Upper lobe of right lung (tissue), 1 donor: Measurements from ENCODE around the gene NTNG1. TPM values are rescaled to one million over a fixed set of nuclear protein-coding genes. Genes with fewer than 3 reads are reported as not detected.

Experiments
- ATAC-seq: fragments of 200-7000 bp; cut with Tn5 transposase; one replicate; pipeline ENCODE4 v1.9.1; 2020; ENCODE audit warnings: mild to moderate bottlenecking, moderate library complexity
- DNase-seq: peaks from one replicate; pipeline ENCODE4 v3.0.0-alpha.2; 2020
- H3K27ac ChIP-seq: fragments of 200-600 bp; one replicate; pipeline ENCODE4 v1.8.0; 2022
- H3K27me3 ChIP-seq: fragments of 200-600 bp; one replicate; pipeline ENCODE4 v1.8.0; 2022; ENCODE audit warnings: mild to moderate bottlenecking
- H3K36me3 ChIP-seq: fragments of 200-600 bp; one replicate; pipeline ENCODE4 v1.8.0; 2022
- H3K4me1 ChIP-seq: fragments of 200-600 bp; one replicate; pipeline ENCODE4 v1.8.0; 2022
- H3K4me3 ChIP-seq: fragments of 200-600 bp; one replicate; pipeline ENCODE4 v1.8.0; 2022; ENCODE audit warnings: mild to moderate bottlenecking
- H3K9me3 ChIP-seq: fragments of 200-600 bp; one replicate; pipeline ENCODE4 v1.8.0; 2022
- CTCF ChIP-seq: fragments of 200-600 bp; IDR thresholded peaks from one replicate; pipeline ENCODE4 v1.8.0; 2022; ENCODE audit warnings: antibody characterized with exemption
- intact Hi-C: fragments of 100-400 bp; cut with DNase I; formaldehyde crosslinking; loops from one replicate; pipeline ENCODE4 v1.11.0; 2022
- total RNA-seq: library from RNA; stranded (reverse); fragmentation: NEBNext Ultra II Directional; extraction: Animal tissue kit (Norgen Biotek cat#: 25700); gene quantifications from one replicate; pipeline ENCODE4 v1.2.1, GENCODE V29; 2021
- donor health status: DM: no; HTN: yes; CAD: no; lungs with severe emphysema.

Gene NTNG1
- total RNA-seq, 1 donor from 2014 or later: 12.6 TPM

GRCh38 chr1:107172450-107173170 lies 31.8 kb downstream of the NTNG1 start:
- TF ChIP-seq CTCF: no peak
- Histone ChIP-seq H3K9me3 (no peaks in the 10 kb centered on the region), H3K27ac (no peak overlapping the region), H3K4me1 (no peaks in the 10 kb centered on the region), H3K36me3 (no peaks in the 10 kb centered on the region), H3K27me3 (no peaks in the 10 kb centered on the region), H3K4me3 (no peak overlapping the region)
- ATAC-seq: no peak
- DNase-seq: no peak
- intact Hi-C loops: no loop called here

- Histone ChIP-seq H3K36me3 (no peaks in the 10 kb centered on the region), H3K4me1 (no peaks in the 10 kb centered on the region), H3K27me3 (no peaks in the 10 kb centered on the region), H3K27ac (no peak overlapping the region), H3K9me3 (no peaks in the 10 kb centered on the region), H3K4me3 (no peak overlapping the region)
- TF ChIP-seq CTCF: no peak
- intact Hi-C loops: no loop called here
- no peak for DNase-seq
- ATAC-seq: no peak
Observed at GRCh38 chr1:107175102-107175909, 34.5 kb downstream of the NTNG1 start.

GRCh38 chr1:107181253-107181969 lies 40.6 kb downstream of the NTNG1 start:
- ATAC-seq: no peak
- no peak for TF ChIP-seq CTCF

GRCh38 chr1:107183011-107183410 lies 42.2 kb downstream of the NTNG1 start:
- no peak for ATAC-seq
- Histone ChIP-seq H3K27ac (no peak overlapping the region), H3K27me3 (peaks cover 15% of the 10 kb centered on the region), H3K4me1 (no peaks in the 10 kb centered on the region), H3K9me3 (no peaks in the 10 kb centered on the region), H3K4me3 (no peak overlapping the region), H3K36me3 (no peaks in the 10 kb centered on the region)
- TF ChIP-seq CTCF: no peak
- no peak for DNase-seq
- intact Hi-C loops: no loop called here

More at GRCh38 chr1:107181253-107181969, 40.6 kb downstream of the NTNG1 start:
- DNase-seq: no peak
- intact Hi-C loops: no loop called here
- no peaks in the 10 kb centered on the region for H3K4me1 ChIP-seq
- H3K9me3 ChIP-seq: no peaks in the 10 kb centered on the region
- no peak overlapping the region for H3K4me3 ChIP-seq
- H3K27ac ChIP-seq: no peak overlapping the region
- peaks cover 15% of the 10 kb centered on the region for H3K27me3 ChIP-seq
- no peaks in the 10 kb centered on the region for H3K36me3 ChIP-seq

GRCh38 chr1:107184888-107185287 lies 44.0 kb downstream of the NTNG1 start:
- peaks cover 15% of the 10 kb centered on the region for H3K27me3 ChIP-seq
- TF ChIP-seq CTCF: no peak
- H3K4me1 ChIP-seq: no peaks in the 10 kb centered on the region
- DNase-seq: no peak
- ATAC-seq: no peak
- intact Hi-C loops: no loop called here
- H3K4me3 ChIP-seq: no peak overlapping the region
- no peaks in the 10 kb centered on the region for H3K9me3 ChIP-seq
- H3K27ac ChIP-seq: no peak overlapping the region
- H3K36me3 ChIP-seq: no peaks in the 10 kb centered on the region
